GM23248 (cell line): Measurements from ENCODE around the gene STAT4.

Source experiments
- EZH2 ChIP-seq: fragments of 200-600 bp; sonication (generic); IDR thresholded peaks from 2 replicates; pipeline ENCODE4 v1.6.1; 2018; ENCODE audit warnings: antibody characterized with exemption, mild to moderate bottlenecking; ENCODE audit not compliant: insufficient read depth, poor library complexity, severe bottlenecking
- EZH2phosphoT487 ChIP-seq: fragments of 200-600 bp; sonication (generic); IDR thresholded peaks from 2 replicates; pipeline ENCODE4 v1.6.1; 2018; ENCODE audit warnings: antibody characterized with exemption, moderate library complexity, mild to moderate bottlenecking, low read depth; ENCODE audit not compliant: insufficient read depth

- TF ChIP-seq EZH2 (no peak), EZH2phosphoT487 (no peak)
Observed at GRCh38 chr2:191158193-191158592, 7.4 kb upstream of the STAT4 start.
